Fibroblast of pulmonary artery (primary cell): ENCODE measurements around the gene TSPOAP1.

ENCODE experiments used
- DNase-seq: peaks from one replicate; pipeline ENCODE4 v3.0.0-alpha.2; 2010; ENCODE audit warnings: low read depth
- H3K4me3 ChIP-seq: replicated peaks from 2 replicates; pipeline ENCODE4 v1.5.1; 2011; ENCODE audit warnings: low read depth, mild to moderate bottlenecking, control low read depth, low read length, moderate library complexity
- CTCF ChIP-seq: IDR thresholded peaks from 2 replicates; pipeline ENCODE4 v1.5.1; 2011; ENCODE audit warnings: mild to moderate bottlenecking, control low read depth, low read length, inconsistent platforms; ENCODE audit errors: missing control alignments

TSPOAP1 gene

GRCh38 chr17:58373923-58374322 is 45.3 kb upstream of the TSPOAP1 start:
- DNase-seq, result no peak
- no peak overlapping the region for H3K4me3 ChIP-seq
- no peak for TF ChIP-seq CTCF

DNA sequence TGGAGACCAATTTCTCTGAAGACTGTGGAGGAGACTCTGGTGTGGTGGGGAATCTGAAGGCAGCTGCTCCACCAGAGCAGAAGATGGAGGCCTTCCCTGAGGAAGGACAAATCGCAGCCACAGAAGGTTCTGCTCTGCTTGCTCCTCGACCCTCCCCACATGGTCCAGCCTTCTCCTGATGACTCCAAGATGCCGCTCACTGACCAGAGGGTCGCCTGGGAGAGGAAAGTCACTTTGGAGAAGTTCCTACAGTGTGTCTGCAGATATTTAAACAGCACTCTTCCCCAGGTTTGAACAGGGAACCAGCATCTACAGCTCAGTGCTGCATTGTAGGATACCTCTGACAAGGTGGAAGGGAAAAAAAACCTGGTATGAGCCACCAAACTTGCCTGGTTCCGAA is 44.4 kb upstream of the TSPOAP1 start:
- DNase-seq, result no peak
- no peak overlapping the region for H3K4me3 ChIP-seq
- no peak for TF ChIP-seq CTCF

GRCh38 chr17:58371300-58371950 is 42.8 kb upstream of the TSPOAP1 start:
- DNase-seq, result no peak
- TF ChIP-seq CTCF, result no peak
- H3K4me3 ChIP-seq, result no peak overlapping the region

- TF ChIP-seq CTCF, result no peak
- no peak overlapping the region for H3K4me3 ChIP-seq
- DNase-seq, result no peak
These were observed 42.1 kb upstream of the TSPOAP1 start for GRCh38 chr17:58370716-58371115.

GRCh38 chr17:58370309-58370708 is 41.7 kb upstream of the TSPOAP1 start:
- no peak for DNase-seq
- no peak overlapping the region for H3K4me3 ChIP-seq
- no peak for TF ChIP-seq CTCF

DNA sequence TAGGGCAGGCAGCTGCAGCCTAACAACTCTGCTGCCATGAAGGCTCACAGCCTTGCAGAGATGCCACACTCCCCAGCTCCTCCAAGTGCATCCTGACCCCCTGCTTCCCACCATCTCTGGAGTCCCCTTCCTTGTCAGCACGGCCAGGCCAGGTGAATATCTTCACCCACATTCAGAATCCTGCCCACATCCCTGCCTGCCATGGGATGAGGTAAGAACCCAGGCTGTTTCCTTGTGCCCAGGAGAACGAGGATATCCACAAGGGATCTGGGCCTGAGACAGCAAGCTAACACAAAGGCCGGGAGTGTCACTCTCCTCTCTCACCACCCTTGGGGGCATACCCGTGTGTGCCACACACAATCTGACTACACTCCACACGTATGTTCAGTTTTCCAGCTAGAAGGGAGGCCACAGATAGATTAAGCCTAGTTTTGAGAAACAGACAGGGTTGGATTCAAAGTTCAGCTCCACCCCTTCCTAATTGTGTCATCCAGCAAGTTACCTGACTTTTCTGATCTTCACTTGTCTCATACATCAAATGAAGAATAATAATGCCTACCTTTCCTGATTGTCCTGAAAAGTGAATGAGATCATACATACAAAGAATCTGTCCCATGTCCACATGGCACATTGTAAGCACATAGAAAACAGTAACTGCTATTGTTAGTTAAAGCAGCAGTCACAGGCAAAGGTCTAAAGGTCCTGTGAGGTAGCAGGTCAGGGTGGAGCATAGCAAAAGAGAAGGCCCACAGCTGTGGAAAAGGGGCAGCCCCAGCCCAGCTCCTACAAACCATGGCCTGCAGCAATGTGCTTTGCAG is 40.8 kb upstream of the TSPOAP1 start:
- DNase-seq, result no peak
- no peak overlapping the region for H3K4me3 ChIP-seq
- no peak for TF ChIP-seq CTCF
